ENCODE measurements around the gene KRTAP19-8. TPM values are rescaled to one million over a fixed set of nuclear protein-coding genes. Genes with fewer than 3 reads are reported as not detected.

Gene KRTAP19-8
- total RNA-seq, 1 donor from 2014 or later, result not detected

- DNase-seq (ENCODE audit: low read depth), result no peak
Measured at GRCh38 chr21:31012133-31013089, 25.9 kb downstream of the KRTAP19-8 start.

DNA sequence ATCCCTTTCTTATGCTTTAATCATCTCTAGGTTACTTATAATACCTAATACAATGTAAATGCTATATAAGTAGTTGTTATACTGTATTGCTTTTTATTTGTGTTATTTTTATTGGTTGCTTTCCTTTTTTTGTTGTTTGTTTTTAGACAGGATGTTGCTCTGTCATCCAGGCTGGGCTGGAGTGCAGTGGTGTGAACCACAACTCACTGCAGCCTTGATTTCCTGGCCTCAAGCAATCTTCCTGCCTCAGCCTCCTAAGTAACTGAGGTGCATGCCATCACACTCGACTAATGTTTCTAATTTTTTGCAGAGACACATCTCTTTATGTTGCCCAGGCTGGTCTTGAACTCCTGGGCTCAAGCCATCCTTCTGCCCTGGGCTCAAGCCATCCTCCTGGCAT is 26.9 kb downstream of the KRTAP19-8 start:
- DNase-seq (ENCODE audit: low read depth), result no peak

GRCh38 chr21:31008355-31008754 is 29.9 kb downstream of the KRTAP19-8 start:
- no peak for DNase-seq (ENCODE audit: low read depth)

GRCh38 chr21:31005019-31005418 is 33.3 kb downstream of the KRTAP19-8 start:
- no peak for DNase-seq (ENCODE audit: low read depth)

DNA sequence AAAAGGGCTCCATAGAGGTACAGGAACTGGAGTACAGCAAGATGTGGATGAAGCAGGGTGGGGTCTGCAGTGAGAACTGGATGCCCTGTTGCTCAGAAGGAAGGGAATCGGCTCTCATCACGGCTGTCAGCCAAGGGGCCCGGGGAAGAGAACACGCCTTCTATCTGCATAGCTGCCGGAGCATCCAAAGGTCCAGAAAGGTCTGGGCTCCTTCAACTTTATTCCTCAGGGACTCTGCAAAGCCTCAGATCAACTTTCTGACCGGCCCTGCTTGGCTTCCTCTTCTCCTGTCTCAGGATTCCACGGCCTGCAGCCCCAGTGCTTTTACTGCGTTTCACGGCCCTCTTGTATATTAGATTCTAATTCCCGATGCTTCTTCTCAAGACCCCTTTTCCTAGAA is 34.8 kb downstream of the KRTAP19-8 start:
- DNase-seq (ENCODE audit: low read depth), result no peak

GRCh38 chr21:30997541-30997940 is 40.7 kb downstream of the KRTAP19-8 start:
- DNase-seq (ENCODE audit: low read depth), result no peak

DNA sequence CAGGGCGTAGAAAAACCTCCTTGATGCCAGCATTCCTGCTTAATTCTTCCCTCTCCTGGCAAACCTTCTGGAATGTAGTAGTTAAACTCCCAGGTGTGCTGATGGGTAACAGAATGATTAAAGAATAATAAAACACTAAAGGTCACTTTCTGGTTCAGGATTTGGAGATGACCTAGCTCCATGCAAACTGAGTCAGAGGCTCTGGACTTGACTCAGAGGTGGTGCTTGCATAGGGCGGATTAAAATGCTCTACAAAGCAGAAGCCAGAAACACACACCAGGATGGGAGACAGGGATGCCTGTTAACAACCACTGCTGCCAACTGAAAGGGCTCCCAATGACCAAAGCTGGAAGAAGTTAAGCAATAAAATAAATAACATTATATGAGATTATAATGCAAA is 41.5 kb downstream of the KRTAP19-8 start:
- no peak for DNase-seq (ENCODE audit: low read depth)

GRCh38 chr21:30994932-30995331 is 43.3 kb downstream of the KRTAP19-8 start:
- DNase-seq (ENCODE audit: low read depth), result no peak

DNA sequence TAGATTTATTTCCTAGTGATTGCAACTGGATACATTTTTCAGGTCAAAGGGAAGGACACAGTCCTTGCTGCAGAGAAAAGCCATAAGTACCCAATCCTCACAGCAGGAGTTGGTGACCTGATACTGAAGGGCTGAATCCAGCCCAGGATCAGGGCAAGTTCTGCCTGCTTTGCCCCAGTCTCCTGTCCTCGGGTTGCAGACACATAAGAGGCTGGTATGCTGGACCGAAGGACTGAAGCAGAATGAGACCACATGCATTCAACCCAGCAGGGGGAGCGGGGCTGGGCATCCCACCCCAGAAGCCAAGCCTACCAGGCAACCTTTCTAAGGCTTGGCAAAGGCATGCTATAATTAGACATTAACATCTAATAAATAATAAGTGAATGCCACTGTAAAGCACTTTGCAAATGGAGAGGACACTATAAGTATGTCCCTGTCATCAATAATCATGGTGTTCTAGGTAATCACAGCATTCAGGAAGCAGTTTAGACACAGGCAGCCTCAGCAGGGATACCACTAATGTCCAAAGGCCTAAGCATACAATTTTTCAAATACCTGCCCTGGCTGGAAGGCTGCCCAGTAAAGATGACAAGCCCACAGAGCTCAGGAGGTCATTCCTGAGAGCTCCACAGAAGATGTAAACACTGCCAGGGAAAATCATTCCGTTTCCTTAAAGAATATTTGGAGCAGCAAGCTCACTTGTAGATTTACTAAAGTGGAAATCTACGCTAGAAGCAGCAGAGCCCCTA is 47.6 kb downstream of the KRTAP19-8 start:
- DNase-seq (ENCODE audit: low read depth), result no peak

DNA sequence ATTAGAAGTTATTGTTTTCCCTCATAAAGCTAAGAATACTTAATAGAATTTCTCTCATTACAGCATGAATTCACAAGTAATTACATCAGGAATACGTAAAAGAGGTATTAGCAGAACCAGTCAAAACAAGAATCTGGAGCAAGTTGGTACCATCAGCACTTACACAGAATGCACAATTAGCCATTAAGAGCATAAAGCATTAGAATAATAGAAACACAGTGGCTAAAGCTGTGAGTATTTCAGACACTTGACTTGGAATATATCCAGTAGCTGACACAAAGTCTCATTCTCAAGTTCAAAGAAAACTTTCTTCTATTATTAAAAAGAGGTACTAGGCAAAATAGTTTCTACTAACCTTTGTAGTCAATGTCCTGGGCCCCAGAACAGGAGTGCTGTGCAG is 49.6 kb downstream of the KRTAP19-8 start:
- no peak for DNase-seq (ENCODE audit: low read depth)

Other genes starting within 250 kb of the KRTAP19-8 start
- not detected in 2 replicates for gene KRTAP8-1, start 225.2 kb downstream of the KRTAP19-8 start, total RNA-seq
- not detected in 2 replicates for gene KRTAP7-1, start 208.7 kb downstream of the KRTAP19-8 start, total RNA-seq
- gene KRTAP11-1, start 156.9 kb downstream of the KRTAP19-8 start, total RNA-seq, result not detected in 2 replicates